Activated naive CD4-positive, alpha-beta T cell treated with anti-CD3 and anti-CD28 coated beads for 36 hours (primary cell): ENCODE measurements around the gene STOX1. TPM values are rescaled to one million over a fixed set of nuclear protein-coding genes. Genes with fewer than 3 reads are reported as not detected.
A peak's percentile ranks its signal among the peaks of the same experiment; 100 is the strongest.
"Not testable (repeated sequence)": the region's sequence is repeated elsewhere in the genome, so short reads cannot be mapped to it uniquely, and the experiment has no call there.

Experiments used
- CTCF ChIA-PET: fragments of 350-600 bp; sonication (Branson Sonifier 250); formaldehyde crosslinking; loops from one replicate; lab custom pipeline; 2021; ENCODE audit warnings: antibody characterized with exemption; lab: Charles Lee
- DNase-seq: peaks from one replicate; pipeline ENCODE4 v3.0.0-alpha.2; 2020
- H3K27ac Mint-ChIP-seq: one replicate; pipeline ENCODE4 v1.8.0; 2021; ENCODE audit warnings: mild to moderate bottlenecking, mixed read lengths
- H3K27me3 Mint-ChIP-seq: one replicate; pipeline ENCODE4 v1.8.0; 2021; ENCODE audit warnings: low read depth, mixed read lengths
- H3K36me3 Mint-ChIP-seq: one replicate; pipeline ENCODE4 v1.8.0; 2021; ENCODE audit warnings: low read depth, mixed read lengths
- H3K4me1 Mint-ChIP-seq: one replicate; pipeline ENCODE4 v1.8.0; 2021; ENCODE audit warnings: low read depth, mixed read lengths
- H3K4me3 Mint-ChIP-seq: one replicate; pipeline ENCODE4 v1.8.0; 2021; ENCODE audit warnings: mild to moderate bottlenecking, moderate library complexity, mixed read lengths
- H3K9me3 Mint-ChIP-seq: one replicate; pipeline ENCODE4 v1.8.0; 2021; ENCODE audit warnings: mixed read lengths
- intact Hi-C: fragments of 100-400 bp; cut with micrococcal nuclease; formaldehyde crosslinking; loops from one replicate; pipeline ENCODE4 v1.15.1; 2023
- total RNA-seq, 2 experiments: library from RNA; stranded (reverse); gene quantifications; one replicate each; pipeline ENCODE4 v1.2.3, GENCODE V29; 2021

The STOX1 gene
- under 1 TPM; 0.38 to 0.42 TPM for total RNA-seq

GRCh38 chr10:68826764-68827591 is at the start of gene STOX1:
TSS of gene STOX1 (plus strand) at chr10:68827531. CDS start at chr10:68827624, 93 bp downstream.
- CTCF ChIA-PET, result interaction anchor here (0.6 to 1.4 kb wide), 8 partner anchors 8 to 211 kb away, joined by 3 to 7 read pairs (median 3); no protein-coding TSS in a partner anchor
- H3K4me3 Mint-ChIP-seq, result peak within 1 kb of the TSS; percentile 75
- H3K4me1 Mint-ChIP-seq, result peaks cover 13% of the 10 kb centered on the region
- peak; percentile 56 for DNase-seq
- intact Hi-C loops, result loop anchor here (1.0 to 10.0 kb wide), 5 partner anchors 74 to 298 kb away; partner anchors contain the start of genes CCAR1, DDX50 and VPS26A
- no peaks in the 10 kb centered on the region for H3K9me3 Mint-ChIP-seq
- peaks cover 2% of the 10 kb centered on the region for H3K27me3 Mint-ChIP-seq
- no peaks in the 10 kb centered on the region for H3K36me3 Mint-ChIP-seq
- H3K27ac Mint-ChIP-seq, result no peak within 1 kb of the TSS

- Mint-ChIP-seq H3K36me3 (peaks cover 44% of the 10 kb centered on the region), H3K9me3 (no peaks in the 10 kb centered on the region), H3K27me3 (no peaks in the 10 kb centered on the region), H3K4me1 (no peaks in the 10 kb centered on the region), H3K4me3 (no peak overlapping the region), H3K27ac (peak overlapping the region; percentile 3)
- no peak for DNase-seq
- intact Hi-C loops, result no loop called here
- CTCF ChIA-PET, result no interaction called here
These were observed 45.4 kb upstream of the STOX1 start for GRCh38 chr10:68781613-68782574.

GRCh38 chr10:68784476-68784875 is 42.9 kb upstream of the STOX1 start:
- intact Hi-C loops, result no loop called here
- peaks cover 36% of the 10 kb centered on the region for H3K36me3 Mint-ChIP-seq
- H3K27ac Mint-ChIP-seq, result no peak overlapping the region
- no peaks in the 10 kb centered on the region for H3K9me3 Mint-ChIP-seq
- H3K4me3 Mint-ChIP-seq, result no peak overlapping the region
- DNase-seq, result no peak
- CTCF ChIA-PET, result no interaction called here
- no peaks in the 10 kb centered on the region for H3K27me3 Mint-ChIP-seq
- no peaks in the 10 kb centered on the region for H3K4me1 Mint-ChIP-seq

- Mint-ChIP-seq H3K27me3 (no peaks in the 10 kb centered on the region), H3K27ac (no peak overlapping the region), H3K36me3 (peaks cover 23% of the 10 kb centered on the region), H3K4me1 (no peaks in the 10 kb centered on the region), H3K4me3 (no peak overlapping the region), H3K9me3 (no peaks in the 10 kb centered on the region)
- CTCF ChIA-PET, result no interaction called here
- intact Hi-C loops, result no loop called here
- no peak for DNase-seq
These were observed 39.5 kb upstream of the STOX1 start for GRCh38 chr10:68787813-68788212.

- Mint-ChIP-seq H3K27ac (no peak overlapping the region), H3K27me3 (no peaks in the 10 kb centered on the region), H3K9me3 (no peaks in the 10 kb centered on the region), H3K4me1 (no peaks in the 10 kb centered on the region), H3K4me3 (no peak overlapping the region), H3K36me3 (peaks cover 17% of the 10 kb centered on the region)
- DNase-seq, result no peak
- CTCF ChIA-PET, result no interaction called here
- intact Hi-C loops, result no loop called here
These were observed 36.9 kb upstream of the STOX1 start for GRCh38 chr10:68790476-68790875.

GRCh38 chr10:68792115-68792514 is 35.2 kb upstream of the STOX1 start:
- intact Hi-C loops, result loop anchor here (2.0 kb wide), 1 partner anchor 105 kb away; no protein-coding TSS in a partner anchor
- no peaks in the 10 kb centered on the region for H3K9me3 Mint-ChIP-seq
- CTCF ChIA-PET, result no interaction called here
- no peaks in the 10 kb centered on the region for H3K4me1 Mint-ChIP-seq
- H3K27me3 Mint-ChIP-seq, result no peaks in the 10 kb centered on the region
- H3K4me3 Mint-ChIP-seq, result no peak overlapping the region
- DNase-seq, result no peak
- H3K36me3 Mint-ChIP-seq, result peaks cover 10% of the 10 kb centered on the region
- no peak overlapping the region for H3K27ac Mint-ChIP-seq

- Mint-ChIP-seq H3K27ac (no peak overlapping the region), H3K4me3 (no peak overlapping the region), H3K36me3 (peaks cover 8% of the 10 kb centered on the region), H3K27me3 (no peaks in the 10 kb centered on the region), H3K9me3 (no peaks in the 10 kb centered on the region), H3K4me1 (no peaks in the 10 kb centered on the region)
- DNase-seq, result no peak
- CTCF ChIA-PET, result interaction anchor here (1.0 kb wide), 1 partner anchor 31 kb away, joined by 3 read pairs; the partner anchor contains the start of gene STOX1
- intact Hi-C loops, result no loop called here
These were observed 31.3 kb upstream of the STOX1 start for GRCh38 chr10:68795886-68796532.

- CTCF ChIA-PET, result interaction anchor here (0.6 kb wide), 1 partner anchor 20 kb away, joined by 3 read pairs; no protein-coding TSS in a partner anchor
- H3K4me3 Mint-ChIP-seq, result no peak overlapping the region
- no peaks in the 10 kb centered on the region for H3K27me3 Mint-ChIP-seq
- no peaks in the 10 kb centered on the region for H3K9me3 Mint-ChIP-seq
- H3K27ac Mint-ChIP-seq, result no peak overlapping the region
- peaks cover 8% of the 10 kb centered on the region for H3K36me3 Mint-ChIP-seq
- intact Hi-C loops, result no loop called here
- no peaks in the 10 kb centered on the region for H3K4me1 Mint-ChIP-seq
- no peak for DNase-seq
These were observed 30.7 kb upstream of the STOX1 start for GRCh38 chr10:68796605-68797004.

- CTCF ChIA-PET, result no interaction called here
- Mint-ChIP-seq H3K4me1 (no peaks in the 10 kb centered on the region), H3K4me3 (no peak overlapping the region), H3K27me3 (no peaks in the 10 kb centered on the region), H3K36me3 (peaks cover 5% of the 10 kb centered on the region), H3K27ac (no peak overlapping the region), H3K9me3 (no peaks in the 10 kb centered on the region)
- intact Hi-C loops, result no loop called here
- no peak for DNase-seq
These were observed 27.1 kb upstream of the STOX1 start for GRCh38 chr10:68800211-68800610.

- Mint-ChIP-seq H3K4me3 (no peak overlapping the region), H3K27ac (no peak overlapping the region), H3K9me3 (no peaks in the 10 kb centered on the region), H3K36me3 (no peaks in the 10 kb centered on the region), H3K27me3 (no peaks in the 10 kb centered on the region), H3K4me1 (no peaks in the 10 kb centered on the region)
- CTCF ChIA-PET, result no interaction called here
- intact Hi-C loops, result no loop called here
- no peak for DNase-seq
These were observed 22.6 kb upstream of the STOX1 start for GRCh38 chr10:68804692-68805091.

- intact Hi-C loops, H3K27me3 Mint-ChIP-seq, DNase-seq, H3K9me3 Mint-ChIP-seq, CTCF ChIA-PET, H3K27ac Mint-ChIP-seq, H3K4me3 Mint-ChIP-seq, H3K36me3 Mint-ChIP-seq, H3K4me1 Mint-ChIP-seq: not testable (repeated sequence)
These were observed 16.5 kb upstream of the STOX1 start for GRCh38 chr10:68810830-68811229.
